Skin epidermis (tissue), 12 donors: ENCODE measurements around the gene CDHR2.
A peak's percentile ranks its signal among the peaks of the same experiment; 100 is the strongest.
"Not testable (repeated sequence)": the region's sequence is repeated elsewhere in the genome, so short reads cannot be mapped to it uniquely, and the experiment has no call there.

Experiments
- H3K27ac ChIP-seq, 21 experiments: fragments of 200-600 bp; sonication (generic) in 11 of 21; one replicate each; pipeline ENCODE4 v1.5.0; 2020; ENCODE audit warnings: mild to moderate bottlenecking in 3 of 21, inconsistent platforms in 2 of 21, moderate library complexity in 2 of 21
- H3K4me3 ChIP-seq, 7 experiments: fragments of 200-600 bp; sonication (generic) in 2 of 7; one replicate each; pipeline ENCODE4 v1.5.0; 2020; ENCODE audit warnings: inconsistent platforms in 2 of 7, mild to moderate bottlenecking in 2 of 7, moderate library complexity in 1 of 7

CDHR2 gene

DNA sequence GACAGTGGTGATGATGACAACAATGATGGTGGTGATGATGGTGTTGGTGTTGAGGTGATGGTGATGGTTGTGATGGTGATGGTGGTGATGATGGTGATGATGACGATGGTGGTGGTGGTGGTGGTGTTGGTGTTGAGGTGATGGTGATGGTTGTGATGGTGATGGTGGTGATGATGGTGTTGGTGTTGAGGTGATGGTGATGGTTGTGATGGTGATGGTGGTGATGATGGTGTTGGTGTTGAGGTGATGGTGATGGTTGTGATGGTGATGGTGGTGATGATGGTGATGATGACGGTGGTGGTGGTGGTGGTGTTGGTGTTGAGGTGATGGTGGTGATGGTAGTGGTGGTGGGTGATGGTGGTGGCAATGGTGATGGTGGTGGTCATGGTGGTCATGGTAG, 42.5 kb downstream of the CDHR2 start:
- not testable (repeated sequence) for H3K27ac ChIP-seq, H3K4me3 ChIP-seq

DNA sequence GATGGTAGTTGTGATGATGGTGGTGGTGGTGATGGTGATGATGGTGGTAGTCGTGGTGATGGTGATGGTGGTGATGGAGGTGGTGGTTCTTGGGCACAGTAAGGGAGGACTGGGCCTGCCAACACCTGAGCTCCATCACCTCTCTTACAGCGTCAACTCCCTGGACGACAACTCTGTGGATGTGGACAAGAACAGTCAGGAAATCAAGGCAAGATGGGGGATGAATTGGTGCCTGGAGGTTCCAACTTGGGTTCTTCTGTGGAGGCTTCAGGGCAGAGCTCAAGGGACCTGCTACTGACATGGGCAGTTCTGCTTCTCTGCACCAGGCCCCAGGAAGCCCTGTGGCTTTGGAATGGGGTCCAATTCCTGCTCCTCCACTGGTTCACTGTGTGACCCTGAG, 43.4 kb downstream of the CDHR2 start:
- Histone ChIP-seq H3K27ac (no peak overlapping the region), H3K4me3 (no peak overlapping the region)

DNA sequence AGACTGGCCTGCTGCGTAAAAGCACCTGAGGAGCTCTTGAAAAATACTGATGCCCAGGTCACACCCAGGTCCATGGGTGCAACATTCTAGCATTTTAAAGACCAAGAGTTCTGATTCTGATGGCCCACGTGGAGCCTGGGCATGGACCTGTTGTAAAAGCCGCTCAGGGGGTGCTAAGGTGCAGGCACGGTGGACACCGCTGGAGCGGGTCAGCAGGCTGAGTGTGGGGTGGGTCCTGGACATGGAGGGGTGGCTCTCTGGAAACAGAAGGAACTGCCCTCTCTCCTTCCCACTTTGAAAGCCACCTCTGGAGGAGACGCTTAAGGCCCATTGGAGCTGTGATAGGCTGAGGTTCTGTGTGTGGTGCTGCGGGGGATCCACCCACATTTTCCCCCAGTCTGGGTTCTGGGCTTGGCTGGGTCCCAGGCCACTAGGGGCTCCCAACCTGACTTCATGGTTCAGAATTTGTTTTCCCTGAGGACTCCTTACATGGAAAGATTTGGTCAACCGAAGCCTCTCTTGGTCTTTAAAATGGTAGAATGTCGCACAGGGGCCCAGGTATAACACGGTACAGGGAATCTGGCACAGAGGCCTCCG, 44.2 kb downstream of the CDHR2 start:
- no peak overlapping the region for H3K27ac ChIP-seq
- H3K4me3 ChIP-seq, result no peak overlapping the region

DNA sequence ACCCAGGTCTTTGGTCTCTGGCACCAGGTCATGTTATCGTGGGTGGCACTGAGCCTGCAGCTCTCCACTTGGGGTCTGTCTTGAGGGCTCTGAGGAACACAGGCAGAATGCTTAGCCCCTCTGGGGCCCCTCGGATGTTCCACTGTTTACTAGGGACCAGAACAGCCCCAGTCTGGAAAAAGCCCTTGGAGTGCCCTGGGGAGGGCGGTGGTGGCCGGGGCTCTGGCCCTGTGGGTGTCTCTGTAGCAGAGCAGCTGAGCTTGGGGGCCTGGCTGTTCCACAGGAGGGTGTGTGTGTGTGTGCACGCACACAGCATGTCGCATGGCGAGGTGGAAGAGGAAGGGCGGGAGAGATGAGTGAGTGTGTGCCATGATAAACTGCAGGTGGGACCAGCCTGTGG, 45.4 kb downstream of the CDHR2 start:
- H3K27ac ChIP-seq, result no peak overlapping the region
- H3K4me3 ChIP-seq, result no peak overlapping the region

GRCh38 chr5:176595386-176595943, 46.3 kb downstream of the CDHR2 start:
- Histone ChIP-seq H3K4me3 (no peak overlapping the region), H3K27ac (no peak overlapping the region)

DNA sequence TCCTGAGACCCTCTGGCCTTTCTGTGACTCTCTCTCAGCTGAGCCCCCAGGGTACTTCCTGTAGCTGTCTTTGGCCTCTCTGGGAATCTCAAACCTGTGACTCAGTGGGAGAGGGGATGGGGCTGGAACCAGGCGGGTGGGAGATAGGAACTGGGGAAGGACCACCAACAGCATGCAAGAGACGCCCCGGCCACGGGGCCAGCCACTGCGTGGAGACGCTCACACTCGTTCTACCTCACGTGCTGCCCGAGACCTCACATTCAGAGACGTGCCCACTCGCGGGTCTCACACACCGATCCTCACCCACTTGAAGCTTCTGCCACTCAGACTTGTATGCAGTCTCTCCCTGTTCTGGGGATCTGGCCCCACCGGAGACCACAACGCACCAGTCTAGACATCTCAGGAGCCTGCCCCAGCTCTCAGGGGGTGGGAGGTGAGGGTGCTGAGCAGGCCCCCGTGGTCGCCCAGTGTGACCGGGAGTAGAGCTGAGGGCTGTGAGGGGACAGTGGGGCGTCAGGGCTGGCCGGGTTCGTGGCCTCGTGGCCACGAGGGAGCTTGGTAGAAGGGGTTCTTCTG, 47.0 kb downstream of the CDHR2 start:
- Histone ChIP-seq H3K4me3 (no peak overlapping the region), H3K27ac (no peak overlapping the region)

DNA sequence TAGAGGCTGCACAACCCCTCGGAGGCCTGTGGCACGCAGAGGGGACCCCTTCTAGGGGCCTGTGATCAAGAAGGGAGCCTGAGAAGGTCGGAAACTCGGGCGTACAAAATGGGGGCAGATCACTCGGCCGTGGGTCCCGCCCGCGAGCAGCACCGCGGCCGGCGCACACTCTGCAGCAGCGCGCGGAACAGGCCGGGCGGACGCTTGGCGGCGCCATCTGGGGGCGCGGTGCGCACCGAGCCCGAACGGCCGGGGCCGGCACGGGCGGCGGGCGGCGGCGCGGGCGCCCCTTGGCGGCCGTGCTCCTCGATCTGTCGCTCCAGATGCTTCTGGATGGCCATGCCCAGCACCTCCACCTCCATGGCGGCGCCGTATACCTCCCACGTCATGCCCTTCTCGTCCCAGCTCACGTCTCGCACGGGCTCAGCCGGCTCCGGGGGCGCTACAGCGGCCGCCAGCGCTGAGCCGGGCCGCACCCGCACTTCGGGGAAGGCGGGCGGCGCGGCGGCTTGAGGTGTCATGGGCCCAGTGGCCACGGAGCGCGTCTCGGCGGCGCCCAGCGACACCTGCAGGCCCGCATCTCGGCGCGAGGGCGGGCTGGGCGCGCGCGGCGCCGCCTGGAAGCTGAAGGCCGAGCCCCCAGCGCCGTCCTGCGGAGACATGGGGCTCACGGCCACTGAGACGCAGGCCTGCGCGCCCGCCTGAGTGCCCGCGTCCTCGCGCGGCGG, 47.7 kb downstream of the CDHR2 start:
- peak overlapping the region in 3 of 7 experiments; percentile 15 to 26 (median 19) for H3K4me3 ChIP-seq

GRCh38 chr5:176597417-176598389, 48.6 kb downstream of the CDHR2 start:
- Histone ChIP-seq H3K4me3 (peak overlapping the region in 2 of 7 experiments; percentile 19 to 26), H3K27ac (no peak overlapping the region)

More for the DNA sequence above, 47.7 kb downstream of the CDHR2 start:
- no peak overlapping the region for H3K27ac ChIP-seq

DNA sequence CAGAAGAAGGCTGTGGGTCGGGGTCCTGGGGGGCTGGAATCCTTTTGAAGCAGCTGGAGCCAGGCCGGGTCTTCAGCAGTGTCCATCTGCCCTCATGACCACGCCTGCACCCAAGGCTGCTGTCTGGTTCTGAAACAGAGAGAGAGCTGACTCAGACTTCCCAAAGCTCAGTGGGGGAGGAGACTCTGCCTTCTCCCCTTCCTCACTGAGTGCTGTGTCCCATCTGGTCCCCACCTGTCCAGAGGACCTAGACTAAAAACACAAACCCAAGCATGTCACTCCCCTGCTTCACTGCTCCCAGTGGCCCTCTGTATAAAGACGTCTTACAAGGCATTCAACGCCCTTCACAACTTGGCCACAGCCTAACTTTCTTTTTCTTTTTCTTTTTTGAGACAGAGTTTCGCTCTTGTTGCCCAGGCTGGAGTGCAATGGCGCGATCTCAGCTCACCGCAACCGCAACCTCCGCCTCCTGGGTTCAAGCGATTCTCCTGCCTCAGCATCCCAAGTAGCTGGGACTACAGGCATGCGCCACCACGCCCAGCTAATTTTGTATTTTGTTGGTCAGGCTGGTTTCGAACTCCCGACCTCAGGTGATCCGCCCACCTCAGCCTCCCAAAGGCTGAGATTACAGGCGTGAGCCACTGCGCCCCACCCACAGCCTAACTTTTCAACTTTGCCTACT, 50.7 kb downstream of the CDHR2 start:
- not testable (repeated sequence) for H3K27ac ChIP-seq

DNA sequence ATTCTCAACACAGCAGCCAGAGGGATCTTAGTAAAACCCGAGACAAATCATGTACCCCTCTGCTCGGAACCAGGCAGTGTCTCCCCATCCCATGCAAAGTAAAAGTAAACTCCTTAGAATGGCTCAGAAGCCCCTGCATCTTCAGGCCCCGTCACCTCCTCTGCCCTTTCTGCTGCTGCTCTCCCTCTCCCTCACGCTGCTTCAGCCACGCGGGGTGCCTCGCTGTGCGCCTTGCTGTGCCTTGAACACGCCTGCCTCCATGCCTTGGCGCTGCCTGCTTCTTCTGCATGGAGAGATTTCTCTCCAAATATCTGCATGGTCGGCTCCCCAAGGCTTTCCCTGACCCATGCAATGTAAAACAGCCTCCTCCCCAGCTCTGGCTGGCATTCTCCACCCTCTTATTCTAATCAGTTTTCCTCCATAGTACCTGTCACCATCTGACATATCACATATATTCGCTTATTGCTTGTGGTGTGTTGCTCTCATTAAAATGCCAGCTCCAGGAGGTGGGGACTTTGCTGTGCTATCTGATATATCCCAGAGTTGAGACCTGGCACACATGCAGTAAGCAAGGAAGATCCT, 52.9 kb downstream of the CDHR2 start:
- Histone ChIP-seq H3K27ac (no peak overlapping the region), H3K4me3 (no peak overlapping the region)

More for the DNA sequence above, 50.7 kb downstream of the CDHR2 start:
- H3K4me3 ChIP-seq, result not testable (repeated sequence)

DNA sequence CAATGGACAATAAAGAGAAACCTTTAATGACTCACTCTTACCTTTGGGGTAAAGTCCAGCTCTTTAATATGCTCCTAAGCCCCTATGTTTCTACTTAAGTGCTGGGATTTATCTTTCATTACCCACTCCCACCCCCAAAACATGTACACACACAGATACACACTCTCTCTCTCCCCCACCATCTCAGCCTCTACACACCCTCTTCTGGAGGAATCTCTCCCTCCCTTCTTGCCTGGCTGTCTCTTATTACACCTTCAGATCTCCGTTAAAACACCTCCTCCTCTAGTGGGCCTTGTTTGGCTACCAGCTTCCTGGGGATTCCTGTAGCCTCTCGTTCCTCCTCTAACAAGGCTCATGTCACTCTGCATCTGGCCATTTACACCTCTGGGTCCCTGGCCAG, 53.9 kb downstream of the CDHR2 start:
- no peak overlapping the region for H3K27ac ChIP-seq
- no peak overlapping the region for H3K4me3 ChIP-seq

- no peak overlapping the region for H3K4me3 ChIP-seq
- H3K27ac ChIP-seq, result no peak overlapping the region
Measured at GRCh38 chr5:176606032-176606431, 56.9 kb downstream of the CDHR2 start.

- H3K27ac ChIP-seq, result no peak overlapping the region
- no peak overlapping the region for H3K4me3 ChIP-seq
Measured at GRCh38 chr5:176606875-176607274, 57.7 kb downstream of the CDHR2 start.

GRCh38 chr5:176608142-176608705, 59.1 kb downstream of the CDHR2 start:
- no peak overlapping the region for H3K27ac ChIP-seq
- H3K4me3 ChIP-seq, result no peak overlapping the region

DNA sequence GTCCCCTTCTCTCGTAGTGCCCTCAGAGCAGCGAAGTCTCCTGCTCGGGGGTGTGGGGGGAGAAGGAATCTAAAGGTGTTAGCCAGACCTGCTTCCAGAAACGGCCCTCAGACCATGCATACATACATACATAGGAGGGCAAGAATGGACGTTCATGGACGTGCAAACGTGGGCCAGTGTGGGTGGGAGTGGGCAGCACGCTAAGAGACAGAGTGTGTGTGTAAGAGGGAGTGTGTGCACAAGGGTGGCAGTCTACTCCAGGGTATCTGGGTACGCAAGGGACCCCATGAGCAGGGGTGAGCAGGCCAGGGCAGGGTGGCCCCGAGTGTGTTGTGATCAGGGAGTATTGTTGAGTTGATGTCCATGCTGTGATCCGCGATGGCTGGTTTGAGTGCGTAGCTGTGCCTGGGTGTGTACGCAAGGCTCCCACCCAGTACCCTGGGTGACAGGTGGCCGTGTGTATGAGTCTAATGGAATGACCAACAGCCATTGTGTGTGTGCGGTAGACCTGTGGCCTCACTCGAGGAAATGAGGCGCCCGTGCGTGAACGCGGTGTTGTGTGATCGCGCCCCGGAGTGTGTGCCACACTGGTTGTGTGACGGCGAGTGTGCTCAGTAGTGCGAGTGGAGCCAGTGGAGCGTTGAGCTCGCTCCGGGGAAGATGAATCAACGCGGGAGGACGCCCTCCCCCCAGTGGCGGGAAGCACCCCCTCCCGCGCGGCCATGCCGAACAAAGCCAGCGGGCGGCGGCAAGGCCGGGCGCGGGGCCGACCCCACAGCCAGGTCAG, 60.0 kb downstream of the CDHR2 start:
- Histone ChIP-seq H3K27ac (peak overlapping the region in 4 of 21 experiments; percentile 16 to 71 (median 54)), H3K4me3 (peak overlapping the region; percentile 35 to 76 (median 63))

DNA sequence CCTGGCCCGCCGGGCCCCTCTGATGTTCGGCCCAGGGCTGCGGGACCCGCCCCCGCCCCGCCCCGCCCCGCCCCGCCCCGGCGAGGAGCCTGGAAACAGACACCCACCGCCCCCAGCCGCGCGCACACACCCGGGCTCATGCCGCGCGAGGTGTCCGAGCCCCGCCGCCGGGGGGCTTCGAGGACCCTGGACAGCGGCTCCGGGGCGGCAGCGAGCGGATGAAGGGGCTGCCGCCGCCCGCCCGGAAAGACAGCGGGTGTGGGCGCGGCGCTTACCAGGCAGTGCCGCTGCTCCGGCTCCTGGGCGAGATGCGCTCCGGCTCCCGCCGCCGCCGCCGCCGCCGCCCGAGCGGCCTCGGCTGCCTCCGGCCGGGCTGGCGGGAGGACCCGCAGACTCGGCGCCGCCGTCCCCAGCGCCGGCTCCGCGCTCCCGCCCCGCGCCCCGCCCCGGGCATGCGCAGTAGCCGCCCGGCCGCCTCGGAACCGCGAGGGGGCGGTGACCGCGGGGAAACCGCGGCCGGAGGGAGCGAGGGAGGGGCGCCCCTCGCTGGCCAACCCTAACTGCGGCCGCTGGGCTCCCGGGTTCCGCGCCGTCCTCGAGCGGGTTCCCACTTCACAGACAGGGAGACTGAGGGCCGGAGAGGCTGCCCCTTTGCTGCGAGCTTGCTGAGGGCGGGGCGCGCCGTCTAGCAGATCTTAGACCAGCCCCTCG, 60.7 kb downstream of the CDHR2 start, which contains the start of gene GPRIN1:
GPRIN1 (minus strand) TSS at position 433 of the 711 bp plus-strand sequence. CDS start 10,322 bp downstream, outside the sequence.
- H3K27ac ChIP-seq, result peak within 1 kb of the TSS in 6 of 21 experiments; percentile 25 to 71 (median 48)
- peak within 1 kb of the TSS; percentile 35 to 76 (median 63) for H3K4me3 ChIP-seq

DNA sequence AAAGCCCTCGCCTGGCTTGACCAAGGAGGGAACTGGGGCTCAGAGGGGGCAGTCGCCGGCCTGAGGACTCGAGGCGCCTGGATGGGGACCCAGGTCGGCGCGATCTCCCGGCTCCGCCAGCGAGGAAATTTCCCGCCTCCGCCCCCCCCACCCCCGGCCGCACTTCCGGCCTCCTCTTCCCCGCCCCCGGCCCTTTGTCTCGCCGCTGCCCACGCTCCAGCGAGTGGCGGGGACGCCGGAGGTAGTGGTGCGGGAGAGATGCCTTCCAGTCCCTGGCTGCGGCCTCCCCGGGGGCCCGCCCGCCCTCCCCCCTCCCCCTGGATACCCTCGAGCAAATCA, 61.3 kb downstream of the CDHR2 start:
- Histone ChIP-seq H3K27ac (peak overlapping the region in 6 of 21 experiments; percentile 25 to 71 (median 46)), H3K4me3 (peak overlapping the region; percentile 35 to 76 (median 63))
